GM19099 (cell line): ENCODE measurements around the gene SH3BGR.

Experiments
- POLR2A ChIP-seq: IDR thresholded peaks from 3 replicates; pipeline ENCODE4 v1.6.1; 2011; ENCODE audit warnings: low read depth; ENCODE audit not compliant: insufficient read length; ENCODE audit errors: extremely low read depth

The SH3BGR gene

GRCh38 chr21:39452207-39452969 lies 618 bp downstream of the SH3BGR start:
- TF ChIP-seq POLR2A = no peak

GRCh38 chr21:39452970-39453342 lies 1.2 kb downstream of the SH3BGR start:
- TF ChIP-seq POLR2A = no peak

- no peak for TF ChIP-seq POLR2A
Measured at GRCh38 chr21:39453571-39454179, 1.9 kb downstream of the SH3BGR start.

GRCh38 chr21:39454949-39455668 lies 3.3 kb downstream of the SH3BGR start:
- no peak for TF ChIP-seq POLR2A

- TF ChIP-seq POLR2A = no peak
Measured at GRCh38 chr21:39456665-39457064, 4.9 kb downstream of the SH3BGR start.

GRCh38 chr21:39461419-39461818 lies 9.6 kb downstream of the SH3BGR start:
- TF ChIP-seq POLR2A = no peak

- no peak for TF ChIP-seq POLR2A
Measured at GRCh38 chr21:39463308-39463707, 11.5 kb downstream of the SH3BGR start.

- no peak for TF ChIP-seq POLR2A
Measured at GRCh38 chr21:39466584-39466983, 14.8 kb downstream of the SH3BGR start.

GRCh38 chr21:39467746-39468145 lies 16.0 kb downstream of the SH3BGR start:
- no peak for TF ChIP-seq POLR2A

- no peak for TF ChIP-seq POLR2A
Measured at GRCh38 chr21:39468559-39468958, 16.8 kb downstream of the SH3BGR start.

- no peak for TF ChIP-seq POLR2A
Measured at GRCh38 chr21:39471598-39471997, 19.8 kb downstream of the SH3BGR start.

- TF ChIP-seq POLR2A = no peak
Measured at GRCh38 chr21:39472786-39473185, 21.0 kb downstream of the SH3BGR start.

- TF ChIP-seq POLR2A = no peak
Measured at GRCh38 chr21:39474611-39475010, 22.8 kb downstream of the SH3BGR start.

- no peak for TF ChIP-seq POLR2A
Measured at GRCh38 chr21:39479164-39479813, 27.5 kb downstream of the SH3BGR start.

GRCh38 chr21:39479814-39480182 lies 28.0 kb downstream of the SH3BGR start:
- no peak for TF ChIP-seq POLR2A
